SK-N-SH (cell line): ENCODE data around the gene RAD52. TPM values are rescaled to one million over a fixed set of nuclear protein-coding genes. Genes with fewer than 3 reads are reported as not detected.

Experiments
- CTCF ChIA-PET: fragments of 300-600, 350-600 bp; formaldehyde crosslinking; extraction: SDS; loops from one replicate; lab custom pipeline; 2021; lab: Yijun Ruan, JAX
- POLR2A ChIA-PET: fragments of 350-600 bp; sonication (Branson Sonifier 250); formaldehyde crosslinking; extraction: SDS; loops from one replicate; lab custom pipeline; 2020; ENCODE audit warnings: antibody characterized with exemption, inconsistent platforms; lab: Yijun Ruan, JAX
- DNase-seq: peaks from one replicate; pipeline ENCODE4 v3.0.0; 2012
- H2AFZ ChIP-seq: fragments of 200-600 bp; sonication (generic); 2 replicates; pipeline ENCODE4 v1.8.1; 2016; ENCODE audit warnings: antibody characterized with exemption, mild to moderate bottlenecking, low read depth
- H3F3A ChIP-seq: fragments of 200-600 bp; sonication (generic); replicated peaks from 2 replicates; pipeline ENCODE3; 2016; ENCODE audit warnings: antibody characterized with exemption, mild to moderate bottlenecking; ENCODE audit not compliant: insufficient read depth
- H3K27ac ChIP-seq, 2 experiments: fragments of 200-500 bp in 1 of 2; fragments of 200-600 bp in 1 of 2; sonication (Bioruptor generic) in 1 of 2; sonication (generic), shearing (Covaris generic) in 1 of 2; 2 replicates each; pipeline versions ENCODE4 v1.5.1 to v1.6.1; 2014 to 2016; ENCODE audit warnings: low read depth in 2 of 2, inconsistent platforms in 1 of 2, low read length in 1 of 2, mild to moderate bottlenecking in 1 of 2, mixed read lengths in 1 of 2
- H3K27me3 ChIP-seq: fragments of 200-600 bp; sonication (generic), shearing (Covaris generic); 2 replicates; pipeline ENCODE4 v1.6.1; 2016; ENCODE audit warnings: mixed run types; ENCODE audit not compliant: insufficient read depth
- H3K36me3 ChIP-seq, 2 experiments: fragments of 200-500 bp in 1 of 2; fragments of 200-600 bp in 1 of 2; sonication (Bioruptor generic) in 1 of 2; sonication (generic) in 1 of 2; replicated peaks in 1 of 2; 2 replicates each; pipeline versions ENCODE3 to v1.5.1; 2014 to 2016; ENCODE audit warnings: low read length in 1 of 2, mild to moderate bottlenecking in 1 of 2; ENCODE audit not compliant: insufficient read depth in 2 of 2, control insufficient read depth in 1 of 2
- H3K4me1 ChIP-seq, 2 experiments: fragments of 200-500 bp in 1 of 2; fragments of 200-600 bp in 1 of 2; sonication (Bioruptor generic) in 1 of 2; sonication (generic), shearing (Covaris generic) in 1 of 2; 2 replicates each; pipeline versions ENCODE4 v1.5.1 to v1.6.1; 2014 to 2016; ENCODE audit warnings: low read depth in 1 of 2, low read length in 1 of 2, mixed run types in 1 of 2; ENCODE audit not compliant: insufficient read depth in 2 of 2, control insufficient read depth in 1 of 2
- H3K4me2 ChIP-seq: fragments of 200-600 bp; sonication (generic), shearing (Covaris generic); 2 replicates; pipeline ENCODE4 v1.6.1; 2017; ENCODE audit warnings: mixed run types
- H3K4me3 ChIP-seq, 2 experiments: fragments of 200-500 bp in 1 of 2; fragments of 200-600 bp in 1 of 2; sonication (Bioruptor generic) in 1 of 2; sonication (generic), shearing (Covaris generic) in 1 of 2; 2 replicates each; pipeline versions ENCODE4 v1.5.1 to v1.8.1; 2014 to 2016; ENCODE audit warnings: low read depth in 2 of 2, inconsistent platforms in 1 of 2, low read length in 1 of 2, mild to moderate bottlenecking in 1 of 2, mixed read lengths in 1 of 2, moderate library complexity in 1 of 2
- H3K79me2 ChIP-seq: fragments of 200-600 bp; sonication (generic); 2 replicates; pipeline ENCODE4 v1.8.1; 2017; ENCODE audit warnings: mild to moderate bottlenecking; ENCODE audit not compliant: insufficient read depth
- H3K9ac ChIP-seq: fragments of 200-600 bp; sonication (generic); 2 replicates; pipeline ENCODE4 v1.6.1; 2017; ENCODE audit warnings: mixed run types
- H3K9me2 ChIP-seq: fragments of 200-600 bp; sonication (generic); 2 replicates; pipeline ENCODE4 v1.6.1; 2017; ENCODE audit warnings: mixed run types
- H3K9me3 ChIP-seq: fragments of 200-600 bp; sonication (generic); 2 replicates; pipeline ENCODE4 v1.6.1; 2017; ENCODE audit warnings: mixed run types, mild to moderate bottlenecking, moderate library complexity
- H4K20me1 ChIP-seq: fragments of 200-600 bp; sonication (generic); 2 replicates; pipeline ENCODE4 v1.6.1; 2017; ENCODE audit warnings: mild to moderate bottlenecking, mixed run types; ENCODE audit not compliant: insufficient read depth
- EZH2phosphoT487 ChIP-seq: fragments of 200-600 bp; sonication (generic); IDR thresholded peaks from 2 replicates; pipeline ENCODE4 v1.6.1; 2017; ENCODE audit warnings: low read depth, mixed run types, mild to moderate bottlenecking, antibody characterized with exemption, moderate library complexity, borderline replicate concordance
- GABPA ChIP-seq: IDR thresholded peaks from 2 replicates; pipeline ENCODE4 v1.4.0; 2012; ENCODE audit warnings: low read depth, mild to moderate bottlenecking
- IRF3 ChIP-seq: fragments of 150-350 bp; IDR thresholded peaks from 2 replicates; pipeline ENCODE4 v1.6.1; 2016; ENCODE audit warnings: mild to moderate bottlenecking, low read depth, low read length
- NRF1 ChIP-seq: IDR thresholded peaks from 2 replicates; pipeline ENCODE4 v1.6.1; 2012; ENCODE audit warnings: low read depth, mild to moderate bottlenecking, low read length
- RXRA ChIP-seq: IDR thresholded peaks from 2 replicates; pipeline ENCODE4 v1.4.0; 2012; ENCODE audit warnings: low read depth, mild to moderate bottlenecking, borderline replicate concordance
- SIN3A ChIP-seq: IDR thresholded peaks from 2 replicates; pipeline ENCODE4 v1.6.1; 2012; ENCODE audit warnings: low read depth, mild to moderate bottlenecking, low read length, moderate library complexity, borderline replicate concordance
- SMC3 ChIP-seq: IDR thresholded peaks from 2 replicates; pipeline ENCODE4 v1.6.1; 2012; ENCODE audit warnings: low read depth, low read length, improper control_type of control experiment
- WGBS: methylation state at CpG from one replicate; pipeline ENCODE4 v1.1.6; 2017; ENCODE audit warnings: low lambda C conversion rate; 5-methylcytosine and 5-hydroxymethylcytosine counted together
- polyA plus RNA-seq, 3 experiments: library from polyadenylated mRNA; depleted of rRNA; stranded (reverse); fragments of >200 nt; gene quantifications; 2 replicates each; pipeline ENCODE4 v1.2.3, GENCODE V29; 2012

The RAD52 gene
- polyA plus RNA-seq, 1 of the 3 experiments (the other 2 are of a cell fraction): 11.2 TPM

- no peak for DNase-seq
- 84% methylated on average over 3 of the region's 3 CpGs for WGBS
- ChIA-PET POLR2A (no interaction called here), CTCF (interaction anchor here (1.9 to 2.0 kb wide), 2 partner anchors 40 to 93 kb away, joined by 4 to 8 read pairs; partner anchors contain the start of gene RAD52)
- no peaks in the 10 kb centered on the region for H3K9me2 ChIP-seq
- H3F3A ChIP-seq: peaks cover 14% of the 10 kb centered on the region
- no peaks in the 10 kb centered on the region; the same call in 1 of the 2 replicates for H3K79me2 ChIP-seq
- H2AFZ ChIP-seq: no peak overlapping the region
- H3K4me1 ChIP-seq: peaks cover 0 to 2% of the 10 kb centered on the region in 2 experiments; a peak in 1 of 4 replicates
- H3K9ac ChIP-seq: no peak overlapping the region
- peaks cover 59 to 84% of the 10 kb centered on the region in 2 experiments for H3K36me3 ChIP-seq
- TF ChIP-seq SIN3A: no peak
- TF ChIP-seq RXRA: no peak
- TF ChIP-seq IRF3: no peak
- no peak overlapping the region for H3K4me2 ChIP-seq
- H3K27me3 ChIP-seq: no peaks in the 10 kb centered on the region
- no peaks in the 10 kb centered on the region for H4K20me1 ChIP-seq
- H3K9me3 ChIP-seq: no peaks in the 10 kb centered on the region
- H3K4me3 ChIP-seq: no peak overlapping the region
- H3K27ac ChIP-seq: no peak overlapping the region
These were observed 39.6 kb downstream of the RAD52 start for GRCh38 chr12:909861-910260.

- peaks cover 63 to 88% of the 10 kb centered on the region in 2 experiments for H3K36me3 ChIP-seq
- CTCF ChIA-PET: interaction anchor here (1.6 to 3.6 kb wide), 2 partner anchors 91 to 93 kb away, joined by 8 to 19 read pairs; no protein-coding TSS in a partner anchor
- 90% methylated on average over 16 of the region's 16 CpGs for WGBS
These were observed 41.9 kb downstream of the RAD52 start for GRCh38 chr12:907413-908185.

More at GRCh38 chr12:907413-908185, 41.9 kb downstream of the RAD52 start:
- DNase-seq: no peak
- POLR2A ChIA-PET: no interaction called here
- no peak overlapping the region for H3K4me3 ChIP-seq
- no peak overlapping the region for H3K27ac ChIP-seq
- peaks cover 0 to 21% of the 10 kb centered on the region in 2 experiments; a peak in 3 of 4 replicates for H3K4me1 ChIP-seq
- H3K79me2 ChIP-seq: no peaks in the 10 kb centered on the region; the same call in 1 of the 2 replicates
- no peak overlapping the region for H2AFZ ChIP-seq
- H4K20me1 ChIP-seq: no peaks in the 10 kb centered on the region
- no peaks in the 10 kb centered on the region for H3K9me3 ChIP-seq
- TF ChIP-seq SMC3 (no peak), GABPA (no peak), NRF1 (no peak), EZH2phosphoT487 (no peak), SIN3A (no peak), IRF3 (no peak)
- no peak overlapping the region for H3K4me2 ChIP-seq
- no peak overlapping the region for H3K9ac ChIP-seq
- H3K27me3 ChIP-seq: no peaks in the 10 kb centered on the region
- peaks cover 5% of the 10 kb centered on the region for H3F3A ChIP-seq
- H3K9me2 ChIP-seq: no peaks in the 10 kb centered on the region
